ENCODE data around the gene MUC6.

MUC6 gene

DNA sequence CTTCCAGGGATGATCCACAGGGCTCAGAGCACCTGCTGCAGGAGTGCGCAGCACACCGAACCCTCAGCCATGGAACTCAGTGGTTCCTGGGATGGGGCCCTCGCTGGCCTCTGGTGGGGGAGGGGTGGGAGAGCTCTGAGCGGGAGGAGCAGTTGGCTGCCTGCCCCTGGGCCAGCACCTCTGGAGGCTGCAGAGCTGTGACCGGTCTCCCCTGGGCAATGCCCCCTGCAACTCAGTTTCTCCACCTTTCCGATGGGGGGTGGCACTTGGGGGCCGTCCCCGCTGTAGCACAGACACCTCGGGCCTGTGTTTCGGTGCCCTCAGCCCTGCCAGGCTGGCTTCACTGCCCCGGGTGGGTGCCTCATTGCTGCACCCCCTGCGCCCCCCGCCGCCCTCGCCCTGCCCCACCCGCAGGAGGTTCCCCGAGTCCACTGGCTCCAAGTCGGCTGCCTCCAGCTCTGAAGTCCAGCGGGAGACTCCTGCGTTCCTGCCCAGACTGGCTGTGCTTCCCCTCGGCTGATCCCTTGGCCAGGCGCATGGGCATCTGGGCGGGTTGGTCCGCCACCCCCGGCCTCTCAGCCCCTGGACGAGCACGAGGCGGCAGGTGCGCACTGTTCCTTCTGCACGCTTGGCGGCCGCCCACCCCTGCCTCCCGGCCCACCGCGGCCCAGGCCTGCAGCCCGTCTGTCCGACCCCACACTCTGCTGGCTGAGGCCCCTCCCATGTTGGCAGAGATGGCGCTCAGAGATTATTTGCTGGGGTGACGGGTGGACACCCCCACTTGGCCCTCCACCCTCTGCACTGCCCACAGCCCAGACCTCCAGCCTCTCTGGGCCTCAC lies 1.8 kb downstream of the MUC6 start:
- DNase-seq, result no peak

DNA sequence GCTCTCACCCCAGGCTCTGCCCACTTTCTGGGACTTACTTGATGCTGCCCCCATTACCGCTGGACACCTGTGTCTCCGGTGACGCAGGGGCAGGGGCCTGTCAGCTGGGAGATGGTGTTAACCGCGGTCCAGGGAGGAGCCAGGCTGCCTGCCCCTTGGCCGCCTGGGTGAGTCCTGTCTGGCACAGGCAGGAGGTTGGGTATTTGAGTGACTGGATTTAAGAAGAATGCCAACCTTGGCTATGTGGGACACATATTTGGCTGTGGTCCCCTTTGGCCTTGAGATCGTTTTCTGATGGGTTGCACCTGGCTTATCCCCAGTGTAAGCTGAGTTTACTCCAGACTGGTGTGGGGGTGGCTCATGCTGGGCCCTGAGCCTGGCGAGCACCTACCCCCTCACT lies 2.5 kb downstream of the MUC6 start:
- no peak for DNase-seq

DNA sequence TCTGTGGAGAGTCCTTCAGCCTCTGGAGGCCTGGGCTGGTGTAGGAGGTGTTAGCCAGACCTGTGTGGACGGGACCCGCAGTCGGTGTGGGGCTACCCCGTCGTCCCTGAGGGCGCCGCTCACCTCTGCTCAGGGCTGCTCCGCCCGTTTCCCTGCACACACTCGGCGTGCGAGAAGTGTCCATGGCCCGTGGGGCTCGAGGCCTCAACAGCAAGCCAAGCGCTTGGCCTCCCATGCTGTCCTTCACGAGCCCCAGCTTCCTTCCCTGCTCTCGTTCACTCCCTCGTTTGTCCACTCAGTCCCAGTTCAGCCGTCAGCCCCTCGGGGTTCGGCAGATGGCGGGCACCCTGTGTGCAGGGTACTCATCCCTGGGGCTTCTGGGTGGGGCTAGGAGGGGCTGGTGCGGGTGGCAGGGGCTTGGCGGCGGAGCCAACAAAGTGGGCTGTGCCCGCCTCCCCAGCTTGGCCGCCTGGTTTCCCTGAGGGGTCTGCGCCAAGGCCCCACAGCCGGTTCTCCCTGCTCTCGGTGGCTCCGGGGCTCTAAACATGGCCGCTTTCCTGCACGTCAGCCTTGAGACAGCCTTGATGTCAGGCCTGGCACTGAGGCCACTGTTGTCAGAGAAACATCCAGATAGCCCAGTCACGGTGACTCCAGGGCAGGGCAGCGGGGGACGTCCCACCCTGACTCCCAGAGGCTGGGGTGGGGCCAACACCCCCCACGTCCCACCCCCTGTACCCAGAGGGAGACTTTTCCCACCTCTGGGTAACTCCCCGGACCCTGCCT lies 3.3 kb downstream of the MUC6 start:
- no peak for DNase-seq

DNA sequence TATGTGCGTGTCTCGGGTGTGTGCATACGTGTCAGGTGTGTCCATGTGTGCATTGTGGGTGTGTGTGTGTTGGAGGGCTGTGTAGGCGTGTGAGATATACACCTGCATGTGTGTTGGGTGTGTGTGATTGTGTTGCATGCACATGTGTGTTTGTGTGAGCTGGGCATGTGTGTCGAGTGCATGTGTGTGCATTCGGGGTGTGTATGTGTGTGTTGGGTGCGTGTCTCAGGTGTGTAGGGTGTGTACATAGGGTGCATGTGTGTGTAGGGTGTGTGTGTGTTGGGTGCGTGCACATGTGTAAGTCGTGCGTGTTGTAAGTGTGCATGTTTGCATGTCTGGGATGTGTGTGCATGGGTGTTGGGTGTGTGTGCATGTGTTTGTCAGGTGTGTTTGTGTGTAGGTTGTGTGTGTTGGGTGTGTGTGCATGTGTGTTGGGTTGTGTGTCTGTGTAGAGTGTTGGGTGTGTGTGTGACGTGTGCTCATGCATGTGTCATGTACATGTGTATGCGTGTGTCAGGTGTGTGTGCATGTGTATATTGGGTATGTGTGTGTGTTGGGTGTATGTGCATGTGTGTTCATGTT lies 4.1 kb downstream of the MUC6 start:
- DNase-seq, result no peak

DNA sequence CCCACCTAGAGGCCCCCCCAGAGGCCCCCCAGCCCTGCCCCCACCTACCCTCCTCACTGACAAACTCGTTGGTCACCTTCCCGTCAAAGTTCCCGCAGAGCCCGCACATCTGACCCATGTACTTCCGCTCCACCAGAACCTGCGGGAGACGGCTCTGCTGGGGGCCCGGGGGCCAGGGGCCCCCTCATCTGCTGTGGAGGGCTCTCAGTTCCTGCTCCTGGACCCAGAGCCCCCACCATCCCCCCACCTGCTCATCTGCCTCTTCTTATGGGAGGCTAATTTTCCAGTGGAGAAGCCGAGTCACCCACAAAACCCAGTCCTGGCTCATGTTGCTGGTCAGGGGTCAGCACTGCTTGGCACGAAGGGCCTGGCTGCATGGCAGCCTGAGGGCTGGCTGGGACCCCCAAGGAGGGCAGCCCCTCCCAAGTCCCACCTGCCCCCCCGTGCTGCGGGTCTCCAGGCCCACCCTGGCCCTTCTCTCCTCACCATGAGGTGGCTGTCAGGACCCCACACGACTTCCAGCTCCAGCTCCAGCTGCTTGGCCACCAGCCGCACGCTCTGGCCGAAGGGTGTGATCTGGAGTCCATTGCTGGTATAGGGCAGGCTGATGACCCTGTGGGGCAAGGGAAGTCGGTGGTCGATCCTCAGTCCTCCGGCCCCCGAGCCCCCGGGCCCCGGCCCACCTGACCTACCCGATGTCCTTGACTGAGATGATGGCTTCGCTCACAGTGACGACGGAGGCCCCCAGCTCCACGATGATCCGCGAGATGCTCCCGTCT lies 5.2 kb downstream of the MUC6 start:
- no peak for DNase-seq

DNA sequence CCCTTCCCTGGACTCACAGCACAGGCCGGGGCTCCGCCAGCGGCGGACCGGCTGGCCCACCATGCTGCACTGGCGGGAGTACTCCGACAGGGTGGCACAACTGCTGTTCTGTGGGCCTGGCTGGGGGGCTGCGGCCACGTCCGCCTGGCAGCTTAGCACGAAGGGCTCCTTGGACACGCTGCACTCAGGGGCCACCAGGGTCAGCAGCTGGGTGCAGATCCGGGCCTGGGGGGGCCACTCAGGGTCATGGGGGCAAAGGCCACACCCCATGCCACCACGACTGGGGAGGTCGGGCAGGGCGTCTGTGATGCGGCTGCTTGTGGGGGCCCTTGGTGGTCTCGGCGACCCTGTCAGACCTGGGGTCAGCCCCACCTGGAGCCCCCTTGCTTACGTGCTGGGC lies 6.0 kb downstream of the MUC6 start:
- no peak for DNase-seq

DNA sequence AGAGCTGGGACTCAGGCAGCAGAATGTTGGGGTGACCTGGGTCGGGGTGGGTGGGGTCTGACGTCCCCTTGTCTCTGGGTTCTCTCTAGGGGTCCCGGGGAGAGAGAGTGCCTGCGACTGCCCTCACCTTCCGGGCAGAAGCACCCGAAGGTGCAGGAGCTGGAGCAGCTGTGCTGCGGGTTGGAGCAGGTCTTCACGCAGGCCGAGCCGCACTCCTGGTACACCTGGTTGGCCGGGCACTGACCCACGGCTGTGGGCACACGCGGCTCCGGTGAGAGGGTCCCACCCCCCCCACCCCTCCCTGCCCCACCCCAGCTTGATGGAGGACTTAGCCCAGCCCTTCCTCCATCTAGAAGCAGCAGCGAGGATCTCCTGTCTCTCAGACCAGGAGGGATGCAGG lies 6.4 kb downstream of the MUC6 start:
- DNase-seq, result no peak

DNA sequence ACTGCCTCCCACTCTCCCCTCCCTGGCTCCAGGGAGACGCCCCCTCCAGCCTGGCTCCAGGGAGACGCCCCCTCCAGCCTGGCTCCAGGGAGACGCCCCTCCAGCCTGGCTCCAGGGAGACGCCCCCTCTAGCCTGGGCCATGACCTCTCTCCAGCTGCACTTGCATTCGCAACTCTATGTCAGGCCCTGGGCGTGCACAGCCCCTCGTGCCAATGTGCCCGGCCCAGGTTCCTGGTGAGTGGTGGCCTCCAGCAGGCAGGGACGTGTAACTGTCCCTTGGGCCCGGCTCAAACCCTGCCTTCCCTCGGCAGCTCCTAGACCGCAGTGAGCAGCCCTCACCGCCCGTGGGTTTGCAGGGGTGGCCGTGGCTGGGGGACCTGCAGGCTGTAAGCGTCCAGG lies 6.9 kb downstream of the MUC6 start:
- no peak for DNase-seq

DNA sequence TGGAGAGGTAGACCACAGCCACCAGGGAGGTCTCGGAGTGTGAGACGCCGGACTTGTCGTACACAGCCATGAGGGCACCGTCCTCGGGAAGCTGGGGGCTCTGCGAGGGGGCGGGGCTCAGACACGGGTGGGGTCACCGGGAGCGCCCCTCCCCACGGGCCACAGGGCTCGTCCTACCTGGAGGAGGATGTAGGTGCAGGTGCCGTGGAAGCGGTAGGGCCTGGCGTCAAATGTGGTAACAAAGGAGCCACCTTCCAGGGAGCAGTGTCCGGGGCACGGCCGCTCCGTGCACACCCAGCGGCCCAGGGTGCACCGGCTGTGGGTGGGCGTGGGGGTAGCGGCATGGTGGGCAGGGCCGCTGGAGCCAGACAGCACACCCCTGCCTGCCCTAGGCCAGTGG lies 7.5 kb downstream of the MUC6 start:
- no peak for DNase-seq

DNA sequence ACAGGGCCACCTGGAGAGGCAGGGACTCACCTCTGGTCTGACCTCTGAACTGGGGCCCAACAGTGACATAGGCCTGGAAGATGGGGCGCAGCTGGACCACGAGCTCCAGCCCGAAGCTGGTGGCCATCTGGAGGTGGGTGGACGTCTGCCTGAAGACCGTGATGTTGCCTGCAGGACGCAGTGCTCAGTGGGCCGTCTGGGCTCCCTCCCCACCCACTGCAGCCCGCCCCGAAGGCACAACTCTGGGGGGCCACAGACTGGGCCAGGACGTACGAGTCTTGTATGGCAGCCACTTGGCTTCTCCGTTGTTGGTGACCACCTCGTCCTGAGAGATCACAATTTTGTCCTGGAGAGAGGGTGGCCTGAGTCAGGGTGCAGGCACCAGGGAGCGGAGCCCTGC lies 7.9 kb downstream of the MUC6 start:
- no peak for DNase-seq

DNA sequence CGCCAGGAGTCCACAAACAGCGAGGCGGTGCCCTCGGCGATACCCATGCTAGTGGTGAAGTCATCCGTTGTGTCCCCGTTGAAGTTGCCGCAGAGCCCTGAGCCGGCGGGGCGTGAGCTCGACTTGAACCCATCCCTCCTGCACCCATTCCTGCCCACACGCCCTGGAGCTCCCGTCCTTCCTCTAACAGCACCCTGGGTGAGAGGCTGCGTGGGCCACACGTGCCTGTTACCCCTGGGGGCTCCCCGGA lies 8.3 kb downstream of the MUC6 start:
- DNase-seq, result no peak

DNA sequence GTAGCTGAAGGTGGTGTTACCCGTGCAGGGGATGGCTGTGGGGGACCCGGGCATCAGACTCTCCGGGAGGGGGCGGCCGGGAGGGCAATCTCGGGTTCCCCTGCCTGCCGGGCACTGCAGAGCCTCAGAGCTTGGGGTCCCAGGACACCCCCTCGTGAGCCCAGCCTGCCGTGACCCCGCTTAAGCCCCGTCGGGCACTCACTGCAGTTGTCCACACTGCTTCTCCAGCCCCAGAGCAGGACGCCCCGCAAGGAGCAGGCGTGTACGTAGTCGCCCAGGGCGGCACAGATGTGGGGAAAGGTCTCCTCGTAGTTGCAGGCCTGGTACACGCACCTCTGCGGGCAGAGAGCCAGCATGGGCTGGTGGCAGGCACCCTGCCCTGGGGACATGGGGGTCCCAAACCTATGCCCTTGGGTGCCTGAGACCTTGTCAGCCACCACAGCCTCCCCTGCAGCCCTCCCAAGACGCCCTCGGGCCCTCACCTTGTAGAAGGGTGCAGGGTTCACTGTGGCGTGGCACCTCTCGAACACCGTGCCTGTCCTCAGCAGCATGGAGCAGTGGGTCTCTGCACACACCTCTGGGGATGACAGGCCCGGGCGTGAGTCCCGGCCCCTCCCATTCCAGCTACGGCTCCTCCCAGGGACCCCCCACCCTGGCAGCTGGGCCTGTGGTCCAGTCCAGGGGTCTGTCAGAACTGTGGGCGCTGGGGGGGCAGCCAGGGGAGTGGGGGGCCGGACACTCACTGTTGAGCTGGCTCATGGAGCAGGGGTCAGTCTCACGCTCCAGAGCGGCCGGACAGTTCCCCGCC lies 8.8 kb downstream of the MUC6 start:
- no peak for DNase-seq

DNA sequence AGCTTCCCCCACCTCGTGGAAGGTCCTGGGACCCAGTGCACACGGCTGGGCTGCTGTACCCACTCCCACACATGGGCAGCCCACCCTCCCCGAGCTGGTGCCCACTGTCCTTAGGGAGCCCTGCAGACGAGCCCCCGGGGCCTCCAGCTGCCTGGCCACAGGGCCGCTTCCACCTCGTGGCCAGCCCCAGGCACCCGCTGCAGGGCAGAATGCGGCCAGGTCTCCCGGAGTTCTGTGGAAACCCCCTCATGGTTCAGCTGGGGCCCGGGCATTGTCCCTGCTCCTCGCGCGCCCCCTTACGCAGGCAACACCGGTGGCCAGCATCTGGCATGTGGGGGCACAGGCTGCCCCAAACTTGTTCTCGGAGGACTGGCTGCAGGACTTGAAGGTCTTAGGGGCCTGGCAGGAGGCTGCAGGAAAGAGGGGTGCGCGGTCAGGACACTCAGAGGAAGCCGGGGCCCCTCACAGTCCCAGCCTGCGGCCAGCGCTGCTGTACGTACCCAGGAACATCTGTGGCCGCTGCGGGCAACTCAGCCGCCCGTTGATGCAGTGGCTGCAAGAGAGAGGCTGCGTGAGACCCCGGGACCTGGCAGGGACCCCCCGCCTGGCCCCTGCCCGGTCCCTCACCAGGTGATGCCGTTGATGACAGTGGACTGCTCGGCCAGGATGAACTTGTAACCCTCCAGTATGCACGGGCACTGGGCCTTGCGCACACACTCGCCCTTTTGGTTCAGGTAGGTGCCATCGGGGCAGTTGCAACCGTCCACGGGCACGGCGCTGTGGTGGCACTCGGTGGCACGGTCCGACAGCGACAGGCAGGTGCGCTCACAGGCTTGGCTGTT lies 9.7 kb downstream of the MUC6 start:
- DNase-seq, result no peak

DNA sequence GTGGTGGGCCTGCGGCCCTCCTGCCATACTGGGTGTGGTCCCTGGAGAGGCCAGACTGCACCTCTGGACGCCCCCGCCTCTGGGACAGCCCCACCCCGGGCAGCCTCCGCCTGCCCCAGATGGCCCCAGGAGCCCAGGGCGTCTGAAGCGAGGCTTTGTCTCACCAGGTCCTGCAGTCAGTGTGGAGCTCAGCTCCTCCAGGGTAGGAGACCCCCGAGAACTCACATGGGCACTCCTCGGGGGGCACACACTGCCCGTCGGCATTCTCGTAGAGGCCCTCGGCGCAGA lies 10.4 kb downstream of the MUC6 start:
- DNase-seq, result no peak

DNA sequence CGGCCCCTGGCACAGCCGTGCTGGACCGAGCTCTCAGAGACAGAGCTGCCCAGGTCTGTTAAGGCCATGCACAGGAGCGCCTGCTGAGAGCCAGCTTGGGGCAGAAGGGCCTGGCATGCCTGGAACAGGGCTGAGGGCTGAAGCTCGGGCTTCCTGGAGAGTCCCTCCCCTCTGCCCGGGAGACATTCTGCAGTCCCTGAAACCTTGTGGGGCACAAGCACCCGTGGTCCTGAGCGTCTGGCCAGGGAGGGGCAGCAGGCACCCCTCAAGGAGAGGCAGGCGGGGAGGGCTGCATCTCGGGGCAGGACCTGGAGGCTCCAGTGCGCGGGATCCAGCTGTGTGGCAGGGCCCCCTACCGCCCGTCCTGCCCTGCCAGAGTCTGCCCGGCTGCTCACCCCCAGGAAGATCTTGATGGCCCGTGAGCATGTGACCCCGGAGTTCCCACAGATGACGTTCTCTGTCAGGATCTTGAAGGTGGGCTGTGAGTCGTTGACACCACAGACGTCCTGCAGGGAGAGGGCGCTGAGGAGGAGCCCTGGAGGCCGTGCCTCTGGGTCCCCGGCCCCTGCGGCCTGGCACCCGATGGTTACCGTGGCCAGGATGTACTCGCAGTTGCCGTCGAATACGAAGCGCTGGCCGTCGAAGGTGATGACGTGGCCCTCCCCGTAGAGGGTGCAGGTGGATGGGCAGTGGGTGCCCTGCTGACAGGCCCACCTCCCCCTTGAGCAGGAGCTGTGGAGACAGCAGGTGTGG lies 10.9 kb downstream of the MUC6 start:
- no peak for DNase-seq

DNA sequence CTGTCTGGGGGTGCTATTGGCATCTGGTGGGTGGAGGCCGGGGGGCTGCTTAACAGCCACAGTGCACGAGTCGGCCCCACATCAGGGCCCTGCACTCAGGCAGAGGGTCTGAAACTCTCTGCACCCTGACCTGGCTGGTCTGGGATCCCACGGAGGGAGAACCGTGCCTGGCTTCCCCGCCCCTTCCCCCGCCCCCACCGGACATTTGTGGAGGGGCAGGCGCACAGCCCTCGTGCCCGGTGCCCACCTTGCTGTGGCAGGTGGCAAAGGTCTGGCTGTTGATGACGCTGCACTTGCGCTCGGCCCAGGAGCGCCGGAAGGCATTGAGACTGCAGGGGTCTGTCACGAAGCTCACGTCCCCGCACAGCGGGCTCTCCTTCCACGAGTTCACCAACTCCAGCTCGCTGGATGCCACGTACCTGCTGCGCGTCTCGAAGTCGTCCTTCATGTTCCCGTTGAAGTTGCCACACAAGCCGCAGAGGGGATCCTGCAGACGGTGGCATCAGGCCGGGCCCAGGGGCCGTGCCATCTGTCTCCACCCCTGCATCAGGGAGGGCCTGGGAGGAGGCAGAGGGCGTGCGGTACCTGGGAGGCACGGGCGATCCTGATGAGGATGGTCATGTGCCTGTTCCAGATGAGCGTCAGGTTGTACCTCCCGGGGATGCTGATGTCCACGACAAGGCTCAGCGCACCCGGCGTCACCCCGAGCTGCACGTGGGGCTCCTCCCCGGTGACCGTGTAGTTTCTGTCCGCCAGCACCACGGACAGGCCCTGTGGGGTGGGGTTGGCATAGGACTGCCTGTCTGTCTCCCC lies 11.7 kb downstream of the MUC6 start:
- DNase-seq, result no peak

DNA sequence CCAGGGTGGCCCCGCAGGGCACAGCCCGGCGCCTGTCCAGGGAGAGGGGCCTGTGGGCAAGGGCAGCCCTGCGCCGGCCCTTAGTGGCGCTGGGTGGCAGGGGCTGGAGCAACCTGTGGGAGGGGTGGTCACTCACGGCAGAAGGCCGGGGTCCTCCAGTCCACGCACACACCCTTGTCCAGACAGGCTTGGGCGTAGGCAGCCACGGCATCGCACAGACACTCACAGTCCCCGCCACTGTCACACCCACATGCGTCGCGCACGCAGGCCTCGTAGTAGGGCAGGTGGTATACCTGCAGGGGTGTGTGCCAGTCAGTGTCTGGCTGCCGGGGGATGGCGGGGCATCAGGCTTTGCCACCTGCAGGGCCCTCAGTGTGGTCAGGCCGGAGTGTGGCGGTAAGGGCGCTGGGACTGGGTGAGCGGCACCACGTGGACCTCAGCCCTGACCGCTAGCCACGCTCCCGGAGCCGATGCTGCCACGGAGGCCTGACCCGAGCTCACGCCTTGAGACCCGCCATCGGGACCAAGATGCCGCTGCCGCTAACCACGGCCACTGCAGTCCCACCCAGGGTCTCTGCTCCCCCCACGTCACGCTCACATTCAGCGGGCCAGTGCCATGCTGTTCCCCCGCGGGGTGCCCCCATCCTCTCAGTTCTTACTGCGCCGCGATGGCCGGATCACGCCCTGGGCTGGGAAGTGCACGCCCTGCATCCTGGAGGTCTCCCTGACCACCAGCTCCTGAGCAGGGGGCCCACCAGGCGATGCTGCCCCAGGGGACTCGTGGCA lies 12.5 kb downstream of the MUC6 start:
- DNase-seq, result no peak

DNA sequence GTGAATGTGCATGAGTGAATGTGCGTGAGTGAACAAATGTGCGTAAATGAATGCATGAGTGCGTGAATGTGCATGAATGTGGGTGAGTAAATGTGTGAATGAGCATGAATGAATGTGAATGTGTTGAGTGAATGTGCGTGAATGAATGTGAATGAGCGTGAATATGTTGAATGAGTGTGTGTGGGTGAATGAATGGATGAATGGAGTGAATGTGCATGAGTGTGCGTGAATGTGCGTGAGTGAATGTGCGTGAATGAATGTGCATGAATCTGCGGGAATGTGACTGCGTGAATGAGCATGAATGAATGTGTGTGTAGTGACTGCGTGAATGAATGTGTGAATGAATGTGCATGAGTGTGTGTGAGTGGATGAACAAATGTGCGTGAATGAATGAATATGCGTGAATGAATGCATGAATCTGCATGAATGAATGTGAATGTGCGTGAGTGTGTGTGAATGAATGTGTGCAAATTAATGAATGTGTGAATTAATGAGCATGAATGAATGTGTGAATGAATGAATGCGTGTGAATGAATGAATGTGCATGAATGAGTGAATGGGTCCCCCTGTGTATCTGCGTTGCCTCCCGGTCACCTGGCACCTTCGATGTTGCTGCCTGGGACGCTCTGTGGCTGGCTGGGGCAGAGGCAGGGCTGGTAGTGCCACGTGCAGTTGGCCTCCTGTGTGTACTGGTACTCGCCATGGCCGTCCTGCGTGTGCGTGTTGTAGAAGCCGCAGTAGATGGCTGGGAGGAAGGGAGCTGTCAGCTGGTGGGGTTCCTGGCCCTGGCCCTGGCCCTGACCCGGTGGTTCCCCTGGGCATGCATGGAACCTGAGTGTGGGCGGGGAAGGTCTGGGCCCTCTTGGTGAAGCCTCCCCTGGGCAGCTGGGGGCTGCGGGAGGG lies 13.4 kb downstream of the MUC6 start:
- no peak for DNase-seq

All from T-helper 1 cell (primary cell).